H1 (cell line): ENCODE data around the gene STX8. TPM values are rescaled to one million over a fixed set of nuclear protein-coding genes. Genes with fewer than 3 reads are reported as not detected.

Source experiments
- CTCF ChIA-PET: fragments of 300-600 bp; sonication (Branson Sonifier 250); formaldehyde crosslinking; loops from one replicate; lab custom pipeline; 2021; ENCODE audit not compliant: partially characterized antibody; lab: Charles Lee
- POLR2A ChIA-PET: fragments of 300-600 bp; sonication (Branson Sonifier 250); formaldehyde crosslinking; loops from one replicate; lab custom pipeline; 2021; ENCODE audit warnings: inconsistent platforms; ENCODE audit not compliant: partially characterized antibody; lab: Charles Lee
- DNase-seq, 2 experiments: peaks; one replicate each; pipeline versions ENCODE4 v3.0.0 to v3.0.0-alpha.2; 2010 to 2022; ENCODE audit warnings: low spot score in 2 of 2, low read depth in 1 of 2, mixed read lengths in 1 of 2
- FAIRE-seq: peaks from 2 replicates; lab custom pipeline; 2011; peaks lifted over from hg19 to GRCh38; lab: Jason Lieb, UNC
- H2AFZ ChIP-seq: 2 replicates; pipeline ENCODE4 v1.8.1; 2012; ENCODE audit warnings: low read length, inconsistent platforms
- H2AK5ac ChIP-seq: 2 replicates; pipeline ENCODE4 v1.6.1; 2013; ENCODE audit warnings: low read depth, low read length
- H2BK120ac ChIP-seq: replicated peaks from 2 replicates; pipeline ENCODE3; 2013; ENCODE audit warnings: low read depth, low read length, inconsistent platforms
- H2BK12ac ChIP-seq: 2 replicates; pipeline ENCODE4 v1.6.1; 2013; ENCODE audit warnings: low read depth, low read length
- H2BK15ac ChIP-seq: 2 replicates; pipeline ENCODE4 v1.6.1; 2013; ENCODE audit warnings: low read length
- H2BK20ac ChIP-seq: 2 replicates; pipeline ENCODE4 v1.6.1; 2013; ENCODE audit warnings: low read length
- H2BK5ac ChIP-seq: 2 replicates; pipeline ENCODE4 v1.6.1; 2013; ENCODE audit warnings: low read depth, low read length
- H3K14ac ChIP-seq: 2 replicates; pipeline ENCODE4 v1.6.1; 2013; ENCODE audit warnings: inconsistent platforms; ENCODE audit not compliant: insufficient read length
- H3K18ac ChIP-seq: 2 replicates; pipeline ENCODE4 v1.6.1; 2013; ENCODE audit warnings: low read length; ENCODE audit errors: extremely low read depth
- H3K23ac ChIP-seq: 2 replicates; pipeline ENCODE4 v1.6.1; 2013; ENCODE audit warnings: inconsistent platforms; ENCODE audit not compliant: insufficient read length
- H3K23me2 ChIP-seq: 2 replicates; pipeline ENCODE4 v1.6.1; 2013; ENCODE audit warnings: low read depth, low read length
- H3K27ac ChIP-seq: 2 replicates; pipeline ENCODE4 v1.6.1; 2011; ENCODE audit warnings: low read depth, low read length, inconsistent platforms
- H3K27me3 ChIP-seq, 4 experiments: replicated peaks in 1 of 4; 1 replicate in 1 of 4; 2 replicates in 3 of 4; pipeline versions ENCODE4 v1.6.1 to v1.8.1; 2011 to 2013; ENCODE audit warnings: low read length in 3 of 4, mild to moderate bottlenecking in 3 of 4, inconsistent platforms in 2 of 4, mixed read lengths in 2 of 4, moderate library complexity in 1 of 4; ENCODE audit not compliant: control insufficient read depth in 3 of 4, insufficient read depth in 3 of 4; ENCODE audit errors: extremely low read depth in 1 of 4
- H3K36me3 ChIP-seq, 4 experiments: 2 replicates each; pipeline versions ENCODE4 v1.6.1 to v1.8.1; 2011 to 2013; ENCODE audit warnings: mild to moderate bottlenecking in 4 of 4, low read length in 3 of 4, moderate library complexity in 2 of 4, control low read depth in 1 of 4, inconsistent platforms in 1 of 4; ENCODE audit not compliant: insufficient read depth in 4 of 4, control insufficient read depth in 2 of 4
- H3K4ac ChIP-seq: replicated peaks from 2 replicates; pipeline ENCODE3; 2013; ENCODE audit warnings: low read length, low read depth, mixed read lengths, inconsistent platforms; ENCODE audit not compliant: insufficient read length
- H3K4me1 ChIP-seq, 4 experiments: replicated peaks in 1 of 4; 1 replicate in 1 of 4; 2 replicates in 3 of 4; pipeline versions ENCODE4 v1.6.1 to v1.8.1; 2011 to 2013; ENCODE audit warnings: low read length in 3 of 4, inconsistent platforms in 2 of 4, mixed read lengths in 1 of 4; ENCODE audit not compliant: insufficient read depth in 4 of 4, control insufficient read depth in 3 of 4
- H3K4me2 ChIP-seq, 2 experiments: 2 replicates each; pipeline versions ENCODE4 v1.6.1 to v1.8.1; 2011 to 2013; ENCODE audit warnings: low read depth in 2 of 2, low read length in 2 of 2, control low read depth in 1 of 2, inconsistent platforms in 1 of 2, mild to moderate bottlenecking in 1 of 2; ENCODE audit not compliant: insufficient read depth in 1 of 2
- H3K4me3 ChIP-seq, 4 experiments: fragments of 200-600, 300-600 bp in 1 of 4; sonication (generic), shearing (Covaris generic), sonication (Bioruptor Twin) in 1 of 4; 2 replicates each; pipeline versions ENCODE4 v1.5.1 to v1.8.1; 2011 to 2016; ENCODE audit warnings: low read length in 4 of 4, low read depth in 3 of 4, control low read depth in 2 of 4, inconsistent platforms in 2 of 4, mild to moderate bottlenecking in 2 of 4, mixed read lengths in 1 of 4, moderate library complexity in 1 of 4; ENCODE audit not compliant: insufficient read depth in 2 of 4; ENCODE audit errors: extremely low read depth in 1 of 4
- H3K56ac ChIP-seq: replicated peaks from 2 replicates; pipeline ENCODE3; 2013; ENCODE audit warnings: low read depth, mild to moderate bottlenecking, mixed read lengths, low read length, inconsistent platforms; ENCODE audit not compliant: insufficient read length
- H3K79me1 ChIP-seq: 2 replicates; pipeline ENCODE4 v1.6.1; 2013; ENCODE audit warnings: low read depth, low read length, control low read depth
- H3K79me2 ChIP-seq, 2 experiments: 2 replicates each; pipeline versions ENCODE4 v1.6.1 to v1.8.1; 2012 to 2013; ENCODE audit warnings: low read length in 2 of 2, mild to moderate bottlenecking in 2 of 2, inconsistent platforms in 1 of 2; ENCODE audit not compliant: insufficient read depth in 2 of 2, control insufficient read depth in 1 of 2
- H3K9ac ChIP-seq, 4 experiments: replicated peaks in 1 of 4; 1 replicate in 1 of 4; 2 replicates in 3 of 4; pipeline versions ENCODE4 v1.6.1 to v1.8.1; 2011 to 2013; ENCODE audit warnings: low read depth in 3 of 4, low read length in 3 of 4, control low read depth in 2 of 4, mild to moderate bottlenecking in 2 of 4, moderate library complexity in 2 of 4, inconsistent platforms in 1 of 4; ENCODE audit errors: extremely low read depth in 1 of 4
- H3K9me3 ChIP-seq, 2 experiments: 2 replicates each; pipeline versions ENCODE4 v1.6.1 to v1.8.1; 2012 to 2013; ENCODE audit warnings: mild to moderate bottlenecking in 2 of 2, moderate library complexity in 2 of 2, control low read depth in 1 of 2, inconsistent platforms in 1 of 2, low read depth in 1 of 2, low read length in 1 of 2, mixed read lengths in 1 of 2; ENCODE audit not compliant: insufficient read depth in 2 of 2
- H4K20me1 ChIP-seq, 2 experiments: replicated peaks in 1 of 2; 2 replicates each; pipeline versions ENCODE3 to v1.8.1; 2011 to 2013; ENCODE audit warnings: inconsistent platforms in 2 of 2, low read length in 2 of 2, mild to moderate bottlenecking in 1 of 2; ENCODE audit not compliant: insufficient read depth in 2 of 2, control insufficient read depth in 1 of 2
- H4K5ac ChIP-seq: 2 replicates; pipeline ENCODE4 v1.6.1; 2013; ENCODE audit warnings: low read length, low read depth, mixed read lengths, inconsistent platforms; ENCODE audit not compliant: insufficient read length
- H4K8ac ChIP-seq: 2 replicates; pipeline ENCODE4 v1.8.0; 2013; ENCODE audit warnings: mild to moderate bottlenecking, moderate library complexity, low read length, inconsistent platforms; ENCODE audit not compliant: insufficient read depth; ENCODE audit errors: extremely low read depth
- H4K91ac ChIP-seq: replicated peaks from 2 replicates; pipeline ENCODE3; 2013; ENCODE audit warnings: low read length, mixed read lengths, inconsistent platforms; ENCODE audit not compliant: insufficient read length
- BACH1 ChIP-seq: IDR thresholded peaks from 2 replicates; pipeline ENCODE4 v1.6.1; 2012; ENCODE audit warnings: low read length, improper control_type of control experiment
- EZH2 ChIP-seq: fragments of 200-600 bp; sonication (generic); IDR thresholded peaks from 2 replicates; pipeline ENCODE4 v1.7.1; 2012; ENCODE audit warnings: low read depth, mild to moderate bottlenecking, moderate library complexity, low read length, inconsistent platforms; ENCODE audit not compliant: severe bottlenecking
- HDAC6 ChIP-seq: IDR thresholded peaks from one replicate; pipeline ENCODE4 v1.7.1; 2012; ENCODE audit warnings: low read depth, mild to moderate bottlenecking, inconsistent platforms, low read length, moderate library complexity
- KDM1A ChIP-seq: fragments of 200-600, 300-600 bp; sonication (generic); IDR thresholded peaks from 2 replicates; pipeline ENCODE4 v1.7.1; 2016; ENCODE audit warnings: mild to moderate bottlenecking, low read length, borderline replicate concordance
- KDM5A ChIP-seq: fragments of 200-600 bp; IDR thresholded peaks from 2 replicates; pipeline ENCODE4 v1.7.1; 2012; ENCODE audit warnings: mild to moderate bottlenecking, low read length, inconsistent platforms, mixed read lengths
- PHF8 ChIP-seq: fragments of 200-600 bp; sonication (generic); conservative IDR thresholded peaks from 2 replicates; pipeline ENCODE4 v1.7.1; 2012; ENCODE audit warnings: low read depth, mild to moderate bottlenecking, inconsistent platforms, low read length, moderate library complexity
- RAD21 ChIP-seq, 2 experiments: IDR thresholded peaks in 1 of 2; conservative IDR thresholded peaks in 1 of 2; 2 replicates each; pipeline ENCODE4 v1.6.1; 2011; ENCODE audit warnings: low read depth in 2 of 2, low read length in 2 of 2, improper control_type of control experiment in 1 of 2, inconsistent platforms in 1 of 2, mild to moderate bottlenecking in 1 of 2, moderate library complexity in 1 of 2
- RFX5 ChIP-seq: IDR thresholded peaks from 2 replicates; pipeline ENCODE4 v1.6.1; 2011; ENCODE audit warnings: low read depth, low read length, improper control_type of control experiment, borderline replicate concordance
- SIN3A ChIP-seq, 2 experiments: IDR thresholded peaks in 1 of 2; conservative IDR thresholded peaks in 1 of 2; 2 replicates each; pipeline ENCODE4 v1.6.1; 2011 to 2012; ENCODE audit warnings: low read length in 2 of 2, improper control_type of control experiment in 1 of 2, low read depth in 1 of 2, mild to moderate bottlenecking in 1 of 2
- SP2 ChIP-seq: IDR thresholded peaks from 2 replicates; pipeline ENCODE4 v1.6.1; 2012; ENCODE audit warnings: mild to moderate bottlenecking, low read length, inconsistent platforms
- SUZ12 ChIP-seq: fragments of 200-600 bp; sonication (generic); IDR thresholded peaks from 2 replicates; pipeline ENCODE4 v1.6.1; 2012; ENCODE audit warnings: mild to moderate bottlenecking, inconsistent platforms, low read length, moderate library complexity, mixed read lengths
- TBP ChIP-seq: IDR thresholded peaks from 2 replicates; pipeline ENCODE4 v1.6.1; 2011; ENCODE audit warnings: low read depth, low read length, improper control_type of control experiment
- WGBS, 2 experiments: shearing (Covaris generic) in 1 of 2; methylation state at CpG; one replicate each; pipeline versions ENCODE4 v1.1.6 to v1.1.7; 2013 to 2015; ENCODE audit warnings: low lambda C conversion rate in 2 of 2, mixed read lengths in 2 of 2, inconsistent platforms in 1 of 2, low coverage in 1 of 2, missing lambda C conversion rate in 1 of 2; ENCODE audit not compliant: insufficient replicate concordance in 2 of 2, insufficient coverage in 1 of 2, insufficient read length in 1 of 2; ENCODE audit errors: extremely low coverage in 1 of 2, missing lambda C conversion rate in 1 of 2; 5-methylcytosine and 5-hydroxymethylcytosine counted together
- polyA plus RNA-seq, 7 experiments: library from polyadenylated mRNA; depleted of rRNA in 3 of 7; stranded (reverse) in 5 of 7; unstranded in 2 of 7; fragments of >200 nt in 5 of 7; fragments of 200-250 nt in 2 of 7; gene quantifications; 1 replicate in 5 of 7; 2 replicates in 1 of 7; 4 replicates in 1 of 7; pipeline versions ENCODE4 v1.2.1 to v1.2.3, GENCODE V29; 2011 to 2013; ENCODE audit warnings: missing spikeins in 2 of 7, mixed read lengths in 2 of 7
- total RNA-seq: library from RNA; stranded (reverse); fragmentation: NEBNext Ultra II Directional; extraction: Animal tissue kit (Norgen Biotek cat#: 25700); gene quantifications from 2 replicates; pipeline ENCODE4 v1.2.1, GENCODE V29; 2021
- TF ChIP-seq, protein P1 (sequence below): IDR thresholded peaks from 2 replicates; pipeline ENCODE4 v1.6.1; 2011; ENCODE audit warnings: low read length, improper control_type of control experiment

The STX8 gene
- total and polyA plus RNA-seq, 2 of the 8 experiments (the other 6 are each of a cell fraction or from before 2014, with no cell fraction given), result 22.8 to 42.5 TPM

DNA sequence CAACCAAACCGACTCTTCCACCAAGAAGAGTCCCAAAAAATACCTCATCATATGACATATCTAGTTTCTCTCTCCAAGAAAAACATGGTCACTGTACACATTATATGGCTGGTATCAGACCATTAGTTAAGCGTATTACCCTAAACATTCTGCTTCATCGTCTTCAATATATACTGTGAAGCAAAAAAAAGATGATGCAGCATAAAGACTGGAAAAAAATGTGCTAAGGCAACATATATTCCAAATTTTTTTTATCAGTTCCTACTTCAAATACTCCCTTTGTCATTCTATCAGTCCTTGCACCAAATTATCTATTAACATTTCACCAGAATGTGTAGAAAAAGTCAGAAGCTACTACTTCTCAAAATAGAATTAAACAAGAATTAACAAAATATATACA is 42.9 kb downstream of the STX8 start:
- Histone ChIP-seq H3K23ac (no peak overlapping the region), H3K36me3 (no peaks in the 10 kb centered on the region; a peak in 1 of 8 replicates), H2BK20ac (no peak overlapping the region), H3K14ac (no peak overlapping the region), H3K27me3 (no peaks in the 10 kb centered on the region), H4K20me1 (no peaks in the 10 kb centered on the region), H3K4me3 (no peak overlapping the region), H3K4me1 (peaks cover 0 to 3% (median 1%) of the 10 kb centered on the region in 4 experiments; a peak in 1 of 7 replicates), H2BK15ac (no peak overlapping the region), H3K18ac (no peak overlapping the region), H3K4ac (no peak overlapping the region), H2AFZ (no peak overlapping the region), H3K79me1 (no peaks in the 10 kb centered on the region), H3K27ac (no peak overlapping the region), H3K23me2 (no peaks in the 10 kb centered on the region), H2BK12ac (no peak overlapping the region), H3K4me2 (no peak overlapping the region), H3K56ac (no peak overlapping the region), H2BK120ac (no peak overlapping the region), H4K5ac (no peak overlapping the region), H4K8ac (no peak overlapping the region), H2AK5ac (no peak overlapping the region), H3K9ac (no peak overlapping the region), H2BK5ac (no peak overlapping the region), H3K9me3 (no peaks in the 10 kb centered on the region), H3K79me2 (no peaks in the 10 kb centered on the region), H4K91ac (no peak overlapping the region)
- ChIA-PET CTCF (interaction anchor here (0.6 kb wide), 2 partner anchors 11 to 56 kb away, joined by 3 to 4 read pairs; no protein-coding TSS in a partner anchor), POLR2A (no interaction called here)
- FAIRE-seq, result no peak
- DNase-seq, result no peak
- 89% methylated on average over 3 of the region's 3 CpGs; no CpG with 5 or more reads in 1 of the 2 experiments for WGBS, 2 experiments
- no peak for TF ChIP-seq HDAC6
- TF ChIP-seq, protein P1, sequence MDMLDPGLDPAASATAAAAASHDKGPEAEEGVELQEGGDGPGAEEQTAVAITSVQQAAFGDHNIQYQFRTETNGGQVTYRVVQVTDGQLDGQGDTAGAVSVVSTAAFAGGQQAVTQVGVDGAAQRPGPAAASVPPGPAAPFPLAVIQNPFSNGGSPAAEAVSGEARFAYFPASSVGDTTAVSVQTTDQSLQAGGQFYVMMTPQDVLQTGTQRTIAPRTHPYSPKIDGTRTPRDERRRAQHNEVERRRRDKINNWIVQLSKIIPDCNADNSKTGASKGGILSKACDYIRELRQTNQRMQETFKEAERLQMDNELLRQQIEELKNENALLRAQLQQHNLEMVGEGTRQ, result no peak
- no peak for TF ChIP-seq SIN3A (conservative IDR thresholded peaks at IDR 0.05 in 1 of 2, IDR thresholded peaks at IDR 0.05 in 1 of 2; ENCODE audit: low read depth in 1 of 2, low read length in 2 of 2)
- no peak for TF ChIP-seq SUZ12
- no peak for TF ChIP-seq KDM5A
- TF ChIP-seq PHF8, result no peak
- TF ChIP-seq RFX5, result no peak
- no peak for TF ChIP-seq KDM1A
- TF ChIP-seq BACH1, result no peak
- TF ChIP-seq TBP, result no peak
- no peak for TF ChIP-seq RAD21 (IDR thresholded peaks at IDR 0.05 in 1 of 2, conservative IDR thresholded peaks at IDR 0.05 in 1 of 2; ENCODE audit: low read depth in 2 of 2, low read length in 2 of 2)
- TF ChIP-seq EZH2, result no peak
- TF ChIP-seq SP2, result no peak
